RKO (cell line): Measurements from ENCODE around the gene TPH2.

Source experiments
- DNase-seq: peaks from one replicate; pipeline ENCODE4 v3.0.0-alpha.2; 2016; ENCODE audit warnings: low spot score

The TPH2 gene

GRCh38 chr12:71938728-71939385 is at the start of gene TPH2:
Gene TPH2 (plus strand): TSS chr12:71938845. CDS start chr12:71938987, 142 bp downstream.
- peak; percentile 71 for DNase-seq

GRCh38 chr12:71890475-71890874 is 48.2 kb upstream of the TPH2 start:
- DNase-seq: no peak

- no peak for DNase-seq
These were observed 46.6 kb upstream of the TPH2 start for GRCh38 chr12:71892059-71892458.

- no peak for DNase-seq
These were observed 42.3 kb upstream of the TPH2 start for GRCh38 chr12:71896205-71896882.

GRCh38 chr12:71900091-71900490 is 38.6 kb upstream of the TPH2 start:
- peak; percentile 36 for DNase-seq

GRCh38 chr12:71904629-71905028 is 34.0 kb upstream of the TPH2 start:
- DNase-seq: no peak

GRCh38 chr12:71935594-71935993 is 3.1 kb upstream of the TPH2 start:
- no peak for DNase-seq

- no peak for DNase-seq
These were observed 1.4 kb downstream of the TPH2 start for GRCh38 chr12:71940068-71940467.

GRCh38 chr12:71941174-71941573 is 2.5 kb downstream of the TPH2 start:
- DNase-seq: no peak

GRCh38 chr12:71942259-71942658 is 3.6 kb downstream of the TPH2 start:
- DNase-seq: no peak

- no peak for DNase-seq
These were observed 4.1 kb downstream of the TPH2 start for GRCh38 chr12:71942703-71943102.

GRCh38 chr12:71945121-71945520 is 6.5 kb downstream of the TPH2 start:
- DNase-seq: no peak

GRCh38 chr12:71945883-71946282 is 7.2 kb downstream of the TPH2 start:
- no peak for DNase-seq

GRCh38 chr12:71947645-71948105 is 9.0 kb downstream of the TPH2 start:
- DNase-seq: peak; percentile 68

GRCh38 chr12:71948390-71948789 is 9.7 kb downstream of the TPH2 start:
- no peak for DNase-seq

- no peak for DNase-seq
These were observed 11.0 kb downstream of the TPH2 start for GRCh38 chr12:71949646-71950045.

- DNase-seq: no peak
These were observed 11.8 kb downstream of the TPH2 start for GRCh38 chr12:71950404-71950803.

GRCh38 chr12:71950819-71951218 is 12.2 kb downstream of the TPH2 start:
- DNase-seq: no peak

GRCh38 chr12:71954083-71954778 is 15.6 kb downstream of the TPH2 start:
- no peak for DNase-seq

- no peak for DNase-seq
These were observed 16.2 kb downstream of the TPH2 start for GRCh38 chr12:71954861-71955260.

GRCh38 chr12:71955970-71956369 is 17.3 kb downstream of the TPH2 start:
- DNase-seq: peak; percentile 36

GRCh38 chr12:71958056-71958455 is 19.4 kb downstream of the TPH2 start:
- no peak for DNase-seq

GRCh38 chr12:71958457-71958856 is 19.8 kb downstream of the TPH2 start:
- no peak for DNase-seq
